Umbilical cord (tissue), 2 donors: ENCODE data around the gene PRSS8. TPM values are rescaled to one million over a fixed set of nuclear protein-coding genes. Genes with fewer than 3 reads are reported as not detected.
"Not testable (repeated sequence)": the region's sequence is repeated elsewhere in the genome, so short reads cannot be mapped to it uniquely, and the experiment has no call there.

Source experiments
- DNase-seq: peaks from one replicate; pipeline ENCODE4 v3.0.0-alpha.2; 2015; ENCODE audit warnings: low spot score
- total RNA-seq: library from RNA; depleted of rRNA; stranded (reverse); fragments of >200 nt; gene quantifications from one replicate; pipeline ENCODE4 v1.2.3, GENCODE V29; 2014; ENCODE audit warnings: low replicate concordance; ENCODE audit not compliant: insufficient read depth

Gene PRSS8
- total RNA-seq, 1 donor from 2014 or later, result 3.6 TPM

DNA sequence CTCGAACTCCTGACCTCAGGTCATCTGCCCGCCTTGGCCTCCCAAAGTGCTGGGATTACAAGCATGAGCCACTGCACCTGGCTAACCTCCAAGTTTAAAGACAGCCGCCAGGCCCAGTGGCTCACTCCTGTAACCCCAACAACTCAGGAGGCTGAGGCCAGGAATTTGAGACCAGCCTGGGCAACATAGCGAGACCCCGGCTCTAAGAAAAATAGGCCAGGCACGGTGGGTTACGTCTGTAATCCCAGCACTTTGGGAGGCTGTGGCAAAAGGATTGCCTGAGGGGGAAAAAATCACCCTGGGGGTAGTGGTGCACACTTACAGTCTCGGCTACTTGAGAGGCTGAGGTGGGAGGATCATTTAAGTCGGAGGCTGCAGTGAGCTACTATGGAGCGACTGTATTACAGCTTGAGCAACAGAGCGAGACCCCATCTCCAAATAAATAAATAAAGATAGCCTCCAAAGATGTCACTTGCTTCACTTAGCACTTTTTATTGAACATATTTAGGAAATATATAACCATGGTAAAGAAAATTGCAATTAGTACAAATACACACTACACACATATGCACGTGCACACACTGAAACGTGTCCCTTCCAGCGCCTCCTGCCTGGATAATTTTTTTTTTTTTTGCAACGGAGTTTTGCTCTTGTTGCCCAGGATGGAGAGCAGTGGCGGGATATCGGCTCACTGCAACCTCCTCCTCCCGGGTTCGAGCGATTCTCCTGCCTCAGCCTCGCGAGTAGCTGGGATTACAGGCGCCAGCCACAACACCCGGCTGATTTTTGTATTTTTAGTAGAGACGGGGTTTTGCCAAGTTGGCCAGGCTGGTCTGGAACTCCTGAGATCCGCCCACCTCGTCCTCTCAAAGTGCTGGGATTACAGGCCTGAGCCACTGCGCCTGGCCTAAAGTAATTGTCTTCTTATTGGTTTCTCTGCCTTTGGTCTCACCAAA, 28.7 kb downstream of the PRSS8 start:
- no peak for DNase-seq

DNA sequence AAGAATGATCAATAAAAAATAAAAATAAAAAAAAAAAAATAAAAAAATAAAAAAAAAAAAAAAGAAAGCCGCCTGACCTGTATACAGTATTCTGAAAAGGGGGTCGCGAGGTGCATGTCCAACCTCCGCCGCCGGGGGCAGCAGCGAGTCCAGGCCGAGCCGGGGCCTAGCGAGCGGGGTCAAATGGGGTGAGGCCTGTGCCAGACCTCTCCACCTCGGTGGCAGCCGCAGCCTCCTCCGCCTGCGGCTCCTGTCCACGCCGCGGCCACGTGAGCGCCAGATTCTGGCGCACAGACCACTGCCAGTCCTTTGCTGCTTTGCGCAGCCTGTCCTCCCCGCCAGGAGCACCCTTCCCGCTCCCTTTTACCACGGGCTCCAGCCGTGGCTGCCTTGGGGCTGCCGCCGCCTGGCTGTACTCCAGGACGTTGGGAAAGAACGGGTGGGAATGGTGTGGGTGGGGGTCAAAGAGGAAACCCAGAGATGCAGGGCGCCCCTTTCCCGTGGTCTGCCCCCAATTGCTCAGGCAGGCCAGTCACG, 29.8 kb downstream of the PRSS8 start:
- DNase-seq, result peak; percentile 70

DNA sequence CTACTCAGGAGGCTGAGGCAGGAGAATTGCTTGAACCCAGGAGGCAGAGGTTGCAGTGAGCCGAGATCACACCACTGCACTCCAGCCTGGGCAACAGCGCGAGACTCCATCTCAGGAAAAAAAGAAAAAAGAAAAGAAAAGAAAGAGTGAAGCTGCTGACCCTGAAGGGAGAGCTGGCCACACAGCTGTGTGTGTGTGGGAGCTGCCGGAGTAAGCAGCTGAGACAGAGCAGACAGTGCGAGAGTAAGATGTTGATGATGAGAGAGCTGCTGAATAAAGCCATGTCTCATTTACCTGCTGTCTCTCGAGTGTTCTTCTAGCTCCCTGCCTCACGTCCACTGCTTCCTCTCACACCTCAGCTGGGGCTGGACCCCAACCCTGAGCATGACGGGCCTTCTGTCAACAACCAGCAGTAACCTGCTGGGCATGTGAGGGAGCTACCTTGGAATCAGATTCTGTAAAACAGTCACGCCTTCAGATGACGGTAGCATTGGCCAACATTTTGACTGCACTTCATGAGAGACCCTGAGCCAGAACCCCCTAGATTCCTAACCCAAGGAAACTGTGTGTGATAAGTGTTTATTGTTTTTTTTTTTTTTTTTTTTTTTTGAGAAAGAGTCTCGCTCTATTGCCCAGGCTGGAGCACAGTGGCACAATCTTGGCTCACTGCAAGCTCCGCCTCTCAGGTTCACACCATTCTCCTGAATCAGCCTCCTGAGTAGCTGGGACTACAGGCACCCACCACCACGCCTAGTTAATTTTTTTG, 34.5 kb downstream of the PRSS8 start:
- DNase-seq, result not testable (repeated sequence)

DNA sequence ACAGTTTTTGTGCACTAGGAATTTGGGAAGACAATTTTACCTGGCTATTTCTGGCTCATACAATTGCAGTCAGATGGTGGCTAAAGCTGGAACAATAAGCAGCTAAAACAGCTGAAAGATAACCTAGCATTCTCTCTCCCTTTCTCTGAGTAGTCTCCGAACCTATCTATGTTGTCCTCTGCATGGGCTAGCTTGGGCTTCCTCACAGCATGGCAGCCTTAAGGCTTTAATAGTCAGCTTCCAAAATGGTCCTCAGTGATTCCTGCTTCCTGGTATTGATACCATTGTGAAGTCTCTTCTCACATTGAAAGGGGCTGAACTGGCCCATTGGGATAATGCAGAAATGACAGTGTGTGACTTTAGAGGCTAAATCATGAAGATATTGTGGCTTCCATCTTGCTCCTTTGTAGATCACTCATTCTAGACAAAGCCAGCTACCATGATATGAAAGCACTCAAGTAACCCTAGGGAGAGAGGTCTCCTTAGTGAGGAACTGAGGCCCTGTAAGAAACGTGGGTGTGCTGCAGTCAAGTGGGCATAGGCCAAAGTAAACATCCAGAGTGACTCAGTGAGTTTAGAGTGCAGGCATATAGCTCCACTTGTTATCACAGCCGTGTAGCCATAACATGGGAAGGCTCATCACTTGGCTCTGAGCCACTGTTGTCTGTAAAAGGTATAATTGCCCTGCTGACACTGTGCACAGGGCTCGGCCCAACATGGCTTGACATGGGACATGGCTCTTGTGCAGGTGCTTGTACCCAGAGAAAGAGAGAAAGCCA, 35.5 kb downstream of the PRSS8 start:
- no peak for DNase-seq

DNA sequence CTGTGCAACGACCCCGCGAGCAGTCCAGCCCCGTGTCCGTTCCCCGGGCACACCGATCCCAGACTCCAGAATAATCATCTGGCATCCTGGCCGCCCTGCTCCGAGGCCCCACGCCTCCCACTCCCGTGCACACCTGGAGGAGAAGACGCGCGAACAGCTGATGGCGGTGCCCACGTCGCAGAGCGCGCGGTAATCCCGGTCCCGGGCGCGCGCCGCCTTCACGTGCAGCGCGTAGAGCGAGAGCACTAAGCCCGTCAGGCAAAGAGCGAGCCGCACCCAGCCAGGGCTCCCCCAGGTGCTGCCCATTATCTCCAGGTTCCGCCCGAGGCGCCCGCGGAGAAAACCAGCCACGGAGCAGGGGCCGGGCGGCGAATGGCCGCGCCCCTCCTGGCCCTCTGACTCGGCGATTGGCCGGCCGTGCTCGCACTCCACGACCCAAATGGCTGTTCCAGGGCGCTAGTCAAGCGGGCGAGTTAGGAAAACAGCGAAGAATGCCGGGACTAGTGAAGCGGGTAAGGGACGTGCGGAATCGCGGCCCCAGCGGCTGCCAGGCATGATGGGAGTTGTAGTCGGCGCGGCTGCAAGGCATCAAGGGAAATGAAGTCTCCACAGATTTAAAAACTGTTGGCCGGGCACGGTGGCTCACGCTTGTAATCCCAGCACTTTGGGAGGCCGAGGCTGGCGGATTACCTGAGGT, 41.0 kb downstream of the PRSS8 start, which contains the start of gene VKORC1:
Gene VKORC1, minus strand, starts transcription at position 374 of the 697 bp plus-strand sequence. Its CDS starts 68 bp downstream, at position 306.
- DNase-seq, result peak; percentile 94

DNA sequence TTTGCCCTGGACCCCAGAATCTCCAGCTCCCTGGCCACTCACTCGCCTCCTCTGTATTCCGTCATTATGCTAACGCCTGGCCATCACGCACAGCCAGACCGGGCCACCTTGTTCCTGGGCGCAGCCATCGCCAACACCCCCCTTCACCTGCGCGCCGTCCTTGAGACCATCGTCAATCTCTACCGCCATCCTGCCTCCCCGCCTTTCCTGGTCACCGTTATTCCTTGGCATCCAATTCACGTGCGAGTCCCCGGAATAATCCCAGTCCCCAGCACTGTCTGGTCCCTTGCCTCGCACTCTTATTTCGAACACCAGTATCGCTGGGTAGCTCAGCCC, 41.5 kb downstream of the PRSS8 start:
- no peak for DNase-seq

DNA sequence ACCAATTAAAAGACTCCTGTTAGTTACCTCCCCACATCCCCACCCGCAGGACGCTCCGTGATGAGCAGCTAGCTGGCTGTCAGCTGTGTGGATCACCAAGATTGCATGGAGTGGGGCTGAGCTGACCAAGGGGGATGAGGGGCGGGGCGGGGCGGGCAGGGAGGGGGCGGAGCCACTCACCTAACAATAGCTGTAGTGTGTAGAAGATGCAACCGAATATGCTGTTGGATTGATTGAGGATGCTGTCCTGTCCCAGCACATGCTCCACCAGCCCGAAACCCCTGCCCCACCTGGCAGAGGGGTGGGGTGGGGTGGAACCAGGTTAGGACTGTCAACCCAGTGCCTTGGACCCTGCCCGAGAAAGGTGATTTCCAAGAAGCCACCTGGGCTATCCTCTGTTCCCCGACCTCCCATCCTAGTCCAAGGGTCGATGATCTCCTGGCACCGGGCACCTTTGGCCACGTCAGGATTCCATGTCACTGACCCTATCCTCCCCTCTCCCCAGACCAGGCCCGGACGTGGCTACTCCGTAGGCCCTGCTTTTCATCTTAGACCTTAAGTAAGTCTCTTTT, 42.3 kb downstream of the PRSS8 start:
- no peak for DNase-seq

DNA sequence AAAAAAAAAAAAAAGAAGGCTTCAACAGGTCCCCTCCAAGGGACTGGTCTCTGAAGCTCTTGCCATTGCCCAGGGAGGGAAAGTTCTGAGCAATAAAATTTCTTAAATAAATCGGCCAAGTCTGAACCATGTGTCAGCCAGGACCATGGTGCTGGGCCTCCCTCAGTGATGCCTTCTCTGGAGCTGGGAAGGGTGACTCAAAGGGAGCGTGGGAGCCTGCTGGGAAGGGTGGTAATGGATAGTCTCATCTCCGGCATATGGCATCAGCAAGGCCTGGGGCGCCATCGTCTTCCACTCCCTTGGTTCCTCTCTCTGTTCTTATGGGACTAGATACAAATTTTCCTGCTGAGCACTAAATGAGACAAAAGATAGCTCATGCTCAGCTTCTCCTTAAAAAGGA, 43.2 kb downstream of the PRSS8 start:
- no peak for DNase-seq

DNA sequence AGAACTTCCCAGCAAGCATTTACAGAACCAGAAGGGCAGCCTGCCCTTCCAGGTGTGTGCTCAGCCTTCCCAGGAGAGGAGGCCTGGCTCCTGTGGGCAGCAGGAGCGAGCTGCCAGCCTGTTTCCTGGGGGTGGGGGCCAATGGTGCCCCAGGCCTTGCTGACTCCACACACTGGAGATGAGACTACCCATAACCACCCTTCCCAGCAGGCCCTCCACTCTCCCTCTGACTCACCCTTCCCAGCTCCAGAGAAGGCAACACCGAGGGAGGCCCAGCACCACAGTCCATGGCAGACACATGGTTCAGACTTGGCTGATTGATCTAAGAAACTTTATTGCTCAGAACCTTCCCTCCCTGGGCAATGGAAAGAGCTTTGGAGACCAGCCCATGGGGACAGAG, 45.0 kb downstream of the PRSS8 start:
- no peak for DNase-seq

DNA sequence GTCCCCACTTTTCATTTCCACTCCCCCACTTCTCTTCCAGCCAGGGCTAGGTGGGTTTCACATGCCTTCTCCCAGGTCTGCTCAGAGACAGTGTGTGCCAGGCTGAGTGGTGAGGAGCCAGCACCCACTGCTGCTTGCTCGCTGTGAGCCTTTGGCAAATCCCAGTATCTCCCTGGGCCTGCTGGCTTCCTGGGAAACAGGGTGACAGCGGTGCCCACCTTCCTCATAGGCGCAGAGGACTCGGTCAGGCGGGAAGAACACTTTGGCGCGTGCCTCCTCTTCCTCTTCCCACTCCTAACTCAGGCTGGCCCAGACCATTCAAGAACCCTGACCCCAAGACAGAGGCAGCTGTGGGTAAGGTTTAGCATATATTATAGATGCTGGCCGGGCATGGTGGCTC, 46.3 kb downstream of the PRSS8 start:
- DNase-seq, result no peak

DNA sequence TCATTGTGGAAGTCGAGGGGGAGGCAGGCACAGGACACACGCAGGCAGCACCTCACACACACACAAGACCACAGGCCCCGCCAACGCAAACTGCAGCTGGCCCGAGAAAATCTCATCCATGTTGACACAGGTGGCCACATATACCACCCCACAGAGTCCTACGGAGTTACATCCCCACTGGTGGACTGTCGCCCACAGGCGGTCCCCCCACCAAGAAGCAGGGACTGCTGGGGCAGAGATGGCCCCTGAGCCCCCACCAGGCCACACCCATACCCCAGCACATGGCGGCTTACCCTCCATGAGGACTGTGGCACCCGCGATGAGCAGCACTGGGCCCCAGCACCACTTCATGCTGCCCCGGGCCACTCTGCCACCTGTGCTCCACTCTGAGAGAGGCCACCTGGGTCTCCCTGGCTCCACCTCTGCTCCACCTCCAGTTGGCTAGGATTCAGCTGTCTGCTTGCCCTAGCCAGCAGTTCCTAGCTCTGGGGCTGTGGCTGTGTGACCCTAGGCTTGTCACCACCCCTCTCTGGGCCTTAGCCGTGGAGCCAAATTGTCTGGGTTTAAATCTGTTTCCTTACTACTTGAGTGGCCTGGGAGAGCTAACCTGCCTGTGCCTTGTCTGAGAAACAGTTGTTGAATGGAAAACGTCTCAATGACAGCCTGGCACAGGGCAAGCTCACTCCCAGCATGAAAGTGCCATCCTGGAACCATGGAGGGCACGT, 46.9 kb downstream of the PRSS8 start, which contains the start of gene PRSS53:
Gene PRSS53, minus strand, starts transcription at position 485 of the 725 bp plus-strand sequence. Its CDS starts 134 bp downstream, at position 351.
- DNase-seq, result no peak

DNA sequence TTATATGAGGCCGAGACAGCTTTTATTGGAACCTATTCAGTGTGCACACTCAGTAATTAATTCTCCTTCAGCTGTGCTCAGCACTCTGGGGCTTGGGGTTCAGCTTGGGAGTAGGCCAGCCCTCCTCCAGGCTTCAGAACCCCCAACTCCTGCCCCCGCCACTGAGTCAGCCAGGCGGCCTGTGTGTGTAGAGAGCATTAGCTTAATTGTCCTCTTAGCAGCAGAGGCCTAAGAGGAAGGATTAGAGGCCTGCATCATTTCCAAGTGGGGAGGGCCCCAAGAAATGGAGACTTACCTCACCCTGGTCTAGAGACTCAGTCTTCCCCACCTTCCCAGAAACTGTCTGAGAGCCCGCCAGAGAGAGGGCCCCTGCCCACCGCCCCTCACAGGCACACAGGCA, 47.6 kb downstream of the PRSS8 start:
- DNase-seq, result no peak

DNA sequence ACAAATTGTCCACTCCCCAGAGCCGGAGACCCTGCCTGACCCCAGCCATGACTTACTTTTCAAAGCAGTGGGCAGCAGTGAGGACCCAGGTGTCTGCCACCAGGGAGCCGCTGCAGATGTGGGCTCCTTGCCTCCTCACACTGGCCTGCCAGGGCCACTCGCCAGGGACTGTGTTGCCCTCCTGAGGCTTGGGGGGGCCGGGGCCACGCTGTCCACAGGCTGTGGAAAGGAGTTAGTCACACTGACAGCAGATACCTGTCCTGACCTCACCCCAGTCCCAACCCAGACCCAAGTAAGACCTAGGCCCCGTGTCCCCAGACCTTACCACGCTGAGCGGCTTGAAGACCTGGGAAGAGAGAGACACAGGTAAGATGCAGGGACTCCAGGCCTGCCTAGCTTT, 48.0 kb downstream of the PRSS8 start:
- no peak for DNase-seq

DNA sequence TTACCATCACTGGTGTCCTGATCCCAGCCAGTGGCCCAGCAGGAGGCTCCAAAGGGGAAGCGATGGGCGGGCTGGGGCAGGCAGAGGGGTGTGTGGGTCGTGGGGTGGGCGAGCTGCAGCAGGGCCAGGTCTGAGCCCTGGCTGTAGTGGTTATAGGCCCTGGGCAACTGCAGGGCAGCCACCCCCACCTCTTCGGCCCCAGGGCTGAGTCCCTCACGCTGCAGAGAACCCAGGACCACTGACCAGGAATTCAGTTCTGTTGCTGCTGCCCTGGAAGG, 49.0 kb downstream of the PRSS8 start:
- DNase-seq, result no peak

DNA sequence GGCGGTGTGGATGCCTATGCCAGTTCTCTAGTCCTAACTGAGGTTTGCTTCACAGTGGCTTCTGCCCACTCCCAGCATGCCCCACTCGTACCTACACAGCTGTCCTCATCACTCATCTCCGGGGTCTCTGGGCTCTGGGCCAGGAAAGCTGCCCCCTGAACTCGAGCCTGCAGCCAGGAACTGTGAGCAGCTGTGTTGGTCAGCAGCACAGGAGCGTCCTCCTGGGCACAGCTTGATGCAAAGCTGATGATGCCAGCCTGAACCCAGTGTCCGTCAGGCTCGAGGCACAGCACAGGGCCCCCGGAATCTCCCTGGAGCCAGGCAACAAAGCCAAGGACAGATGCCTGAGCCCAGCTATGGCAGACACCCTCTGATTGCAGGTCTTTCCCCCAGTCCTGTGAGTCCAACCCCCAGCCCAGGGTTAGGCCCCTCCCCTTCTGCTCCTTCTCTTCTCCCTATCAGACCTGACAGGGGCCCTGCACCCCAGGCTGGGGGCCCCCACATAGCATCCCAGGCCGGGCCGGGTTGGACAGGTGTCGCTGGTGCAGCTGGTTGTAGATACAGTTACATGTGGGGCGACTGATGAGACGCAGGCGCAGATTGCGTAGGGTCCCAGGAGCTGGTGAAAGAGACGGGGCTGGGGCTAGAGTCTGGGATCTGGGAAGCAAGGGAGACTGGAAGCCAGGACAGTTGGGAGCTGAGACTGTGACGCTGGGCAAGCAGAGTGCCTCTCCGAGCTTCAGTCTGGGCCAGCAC, 49.5 kb downstream of the PRSS8 start:
- no peak for DNase-seq

DNA sequence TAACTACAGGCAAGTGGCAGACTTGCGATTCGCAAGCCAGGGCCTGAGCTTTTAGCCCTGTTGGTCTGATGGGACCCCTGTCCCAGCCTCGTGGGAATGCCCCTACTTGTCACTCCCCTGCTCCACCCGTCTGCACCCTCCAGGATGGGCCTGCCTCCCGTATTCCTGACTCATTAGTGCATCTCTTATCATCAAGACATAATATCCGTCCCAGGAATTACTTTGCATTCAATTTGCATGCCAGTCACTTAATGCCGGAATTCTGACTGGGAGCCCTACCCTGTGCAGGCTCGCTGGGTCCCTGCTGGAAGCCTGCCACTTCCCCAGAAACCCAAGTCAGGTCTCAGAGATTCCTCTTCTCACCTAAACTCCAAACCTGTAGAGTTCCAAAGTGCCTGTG, 50.1 kb downstream of the PRSS8 start:
- DNase-seq, result no peak

DNA sequence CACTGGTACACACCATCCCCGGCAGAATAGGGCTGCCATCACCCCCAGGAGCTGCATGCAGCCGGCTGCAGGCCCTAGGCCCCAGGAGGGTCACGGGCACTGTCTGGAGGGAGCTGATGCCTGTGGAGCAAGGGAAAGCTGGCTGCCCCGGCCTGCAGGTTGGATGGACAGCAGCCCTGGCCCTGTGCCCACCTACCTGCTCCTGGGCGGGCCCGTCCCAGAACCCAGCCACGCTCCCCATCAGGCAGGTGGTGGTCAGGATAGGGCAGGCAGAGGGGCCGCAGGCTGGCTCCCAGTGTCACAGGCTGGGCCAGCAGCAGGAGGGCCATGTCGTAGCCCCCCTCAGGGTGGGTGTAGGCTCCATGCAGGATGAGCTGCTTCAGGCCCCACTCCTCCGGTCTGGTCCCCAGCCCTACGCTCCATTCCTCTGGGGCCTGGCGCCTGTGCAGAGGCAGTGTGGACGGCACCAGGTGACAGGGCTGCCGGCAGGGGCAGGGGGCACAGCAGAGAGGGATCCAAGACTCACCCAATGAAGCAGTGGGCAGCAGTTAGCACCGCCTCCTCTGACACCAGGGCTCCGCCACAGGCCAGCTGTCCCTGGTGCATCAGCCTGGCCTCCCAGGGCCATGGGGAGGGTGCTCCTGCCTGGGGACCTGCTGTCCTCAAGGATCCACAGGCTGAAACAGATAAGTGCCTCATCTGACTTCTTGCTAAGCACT, 50.8 kb downstream of the PRSS8 start:
- DNase-seq, result no peak

DNA sequence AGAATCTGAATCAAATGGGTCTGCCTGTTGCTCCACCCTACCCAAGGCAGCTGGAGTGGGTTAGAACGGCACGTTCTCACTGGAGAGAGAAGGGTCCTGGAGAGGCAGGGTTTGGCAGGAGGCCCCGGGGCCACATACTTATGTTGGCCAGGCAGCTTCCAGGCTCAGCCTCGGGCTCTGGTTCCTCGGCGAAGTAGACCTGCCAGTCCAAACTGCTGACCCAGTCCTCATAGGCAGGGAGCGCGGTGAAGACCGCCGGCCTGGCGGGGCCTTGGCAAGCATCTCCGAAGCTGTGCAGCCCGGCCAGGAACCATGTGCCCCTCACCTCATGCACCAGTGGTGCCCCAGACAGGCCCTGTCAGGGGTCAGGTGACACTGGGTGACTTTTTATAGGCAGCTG, 51.5 kb downstream of the PRSS8 start:
- DNase-seq, result no peak

DNA sequence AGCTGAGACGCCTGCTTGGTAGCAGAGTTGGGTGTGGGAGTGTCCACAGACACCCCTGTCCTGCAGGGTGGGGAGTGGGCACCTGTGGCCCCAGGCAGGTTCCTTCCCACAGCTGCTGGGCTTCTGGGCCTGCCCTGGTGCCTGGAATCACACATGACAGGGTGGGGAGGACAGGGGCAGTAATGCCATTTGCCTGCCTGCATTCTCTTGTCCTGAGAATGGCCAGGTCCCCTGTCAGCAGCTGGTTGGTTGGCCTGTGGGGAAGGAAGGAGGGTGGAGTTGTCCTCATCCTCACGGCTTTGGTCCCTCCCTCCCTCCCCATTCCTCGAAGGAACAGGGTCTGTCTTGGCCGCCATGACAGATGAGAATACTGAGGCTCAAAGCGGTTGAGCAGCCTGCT, 52.0 kb downstream of the PRSS8 start:
- no peak for DNase-seq
